HepG2 (cell line): ENCODE measurements around the gene PLIN1. TPM values are rescaled to one million over a fixed set of nuclear protein-coding genes. Genes with fewer than 3 reads are reported as not detected.

Experiments used
- ARNTL ChIP-seq: sonication (generic); formaldehyde crosslinking; IDR thresholded peaks from 2 replicates; pipeline ENCODE4 v1.4.0; 2020; ENCODE audit warnings: mild to moderate bottlenecking, missing genetic modification reagents
- DPF2 ChIP-seq: sonication (generic); formaldehyde crosslinking; IDR thresholded peaks from 2 replicates; pipeline ENCODE4 v1.4.0; 2020; ENCODE audit warnings: mild to moderate bottlenecking, low read depth, missing genetic modification reagents, borderline replicate concordance
- EEA1 ChIP-seq: sonication (generic); formaldehyde crosslinking; IDR thresholded peaks from 2 replicates; pipeline ENCODE4 v1.5.1; 2020; ENCODE audit warnings: mild to moderate bottlenecking, missing genetic modification reagents, borderline replicate concordance
- FOXO1 ChIP-seq: sonication (generic); formaldehyde crosslinking; IDR thresholded peaks from 2 replicates; pipeline ENCODE4 v1.4.0; 2020; ENCODE audit warnings: missing genetic modification reagents
- ZFP62 ChIP-seq: sonication (generic); formaldehyde crosslinking; IDR thresholded peaks from 2 replicates; pipeline ENCODE4 v1.4.0; 2020; ENCODE audit warnings: missing genetic modification reagents
- ZNF232 ChIP-seq: sonication (generic); formaldehyde crosslinking; IDR thresholded peaks from 2 replicates; pipeline ENCODE4 v1.4.0; 2020; ENCODE audit warnings: missing genetic modification reagents, borderline replicate concordance
- ZNF274 ChIP-seq: sonication (generic); formaldehyde crosslinking; IDR thresholded peaks from 2 replicates; pipeline ENCODE4 v1.5.1; 2020; ENCODE audit warnings: mild to moderate bottlenecking, missing genetic modification reagents
- polyA plus RNA-seq, 8 experiments: library from polyadenylated mRNA; depleted of rRNA in 3 of 8; stranded (reverse) in 7 of 8; unstranded in 1 of 8; fragments of >200 nt; fragmentation: Illumina TruSeq in 4 of 8; extraction: Trizol in 4 of 8; gene quantifications; 2 replicates each; pipeline versions ENCODE4 v1.2.1 to v1.2.3, GENCODE V29; 2011 to 2016; ENCODE audit warnings: low read depth in 4 of 8, missing spikeins in 1 of 8, mixed read lengths in 1 of 8; ENCODE audit not compliant: insufficient read depth in 1 of 8
- total RNA-seq, 5 experiments: library from RNA; depleted of rRNA; stranded (reverse); fragments of >200 nt; fragmentation: Illumina TruSeq; extraction: Trizol; gene quantifications; 2 replicates each; pipeline ENCODE4 v1.2.3, GENCODE V29; 2016; ENCODE audit warnings: low read depth in 1 of 5
- TF ChIP-seq, protein P1 (sequence below): sonication (generic); formaldehyde crosslinking; conservative IDR thresholded peaks from 2 replicates; pipeline ENCODE4 v1.4.0; 2020; ENCODE audit warnings: missing genetic modification reagents
- TF ChIP-seq, protein P2 (sequence below): IDR thresholded peaks from 2 replicates; pipeline ENCODE4 v1.6.1; 2016; ENCODE audit warnings: low read depth, missing genetic modification reagents, missing compliant biosample characterization
- TF ChIP-seq, protein P3 (sequence below), 2 experiments: sonication (generic) in 1 of 2; formaldehyde crosslinking in 1 of 2; IDR thresholded peaks; 2 replicates each; pipeline versions ENCODE4 v1.4.0 to v1.6.1; 2018 to 2020; ENCODE audit warnings: missing genetic modification reagents in 2 of 2, borderline replicate concordance in 1 of 2, low read depth in 1 of 2, mild to moderate bottlenecking in 1 of 2, missing biosample characterization in 1 of 2
- TF ChIP-seq, protein P4 (sequence below): IDR thresholded peaks from 2 replicates; pipeline ENCODE4 v1.6.1; 2016; ENCODE audit warnings: low read depth
- TF ChIP-seq, protein P5 (sequence below): IDR thresholded peaks from 2 replicates; pipeline ENCODE4 v1.6.1; 2016
- TF ChIP-seq, protein P6 (sequence below): IDR thresholded peaks from 2 replicates; pipeline ENCODE4 v1.6.1; 2016; ENCODE audit warnings: missing compliant biosample characterization, missing genetic modification reagents, borderline replicate concordance

Gene PLIN1
- total and polyA plus RNA-seq, 2 of the 13 experiments (the other 11 are each of a cell fraction or from before 2014, with no cell fraction given): 0.74 to 1.2 TPM

DNA sequence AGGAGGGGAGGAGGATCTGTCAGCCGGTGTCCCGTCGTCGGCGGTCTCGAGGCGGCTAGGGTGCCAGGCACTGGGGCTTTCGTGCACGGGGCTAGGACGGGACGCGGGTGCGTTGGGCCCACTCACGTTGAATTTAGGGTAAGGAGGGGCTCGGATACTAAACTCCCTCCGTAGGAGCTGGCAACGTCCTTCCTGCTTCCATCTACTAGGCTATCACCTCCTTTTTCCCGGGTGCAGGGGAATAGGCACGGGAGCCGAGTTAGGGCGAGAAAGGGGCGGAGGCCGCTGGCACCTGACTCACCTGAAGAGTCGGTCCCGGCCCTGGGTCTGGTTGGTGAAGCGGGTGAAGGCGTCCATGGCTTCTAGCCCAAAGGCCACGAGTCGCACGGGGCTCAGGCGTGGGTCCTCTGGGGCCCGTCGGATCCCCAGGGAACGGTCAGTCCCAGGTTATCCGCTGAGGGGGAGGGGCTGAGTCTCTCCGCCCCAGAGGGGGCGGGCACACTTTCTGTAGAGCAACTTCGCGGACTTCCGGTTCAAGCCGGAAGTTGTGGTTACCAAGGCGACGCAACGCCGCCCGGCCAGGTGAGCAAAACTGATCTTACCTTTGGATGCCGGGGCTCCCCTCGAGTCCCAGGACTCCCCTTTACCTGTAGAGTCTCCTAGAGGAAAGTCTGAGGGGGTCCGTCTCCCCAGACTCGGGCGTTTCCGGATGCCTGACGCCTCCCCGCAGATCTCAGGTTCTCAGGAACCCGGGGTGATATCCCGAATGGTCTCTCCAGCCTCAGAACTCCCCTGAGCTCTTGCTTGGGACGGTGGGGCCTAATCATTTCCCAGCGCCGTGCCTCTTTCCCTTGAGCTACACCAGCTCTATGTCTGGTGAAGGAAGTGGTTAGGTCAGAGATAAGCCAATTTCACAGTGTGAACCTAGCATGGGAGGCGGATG is 11.4 kb upstream of the PLIN1 start, which contains the start of the genes PEX11A and WDR93 (continued):
- TF ChIP-seq, protein P1, sequence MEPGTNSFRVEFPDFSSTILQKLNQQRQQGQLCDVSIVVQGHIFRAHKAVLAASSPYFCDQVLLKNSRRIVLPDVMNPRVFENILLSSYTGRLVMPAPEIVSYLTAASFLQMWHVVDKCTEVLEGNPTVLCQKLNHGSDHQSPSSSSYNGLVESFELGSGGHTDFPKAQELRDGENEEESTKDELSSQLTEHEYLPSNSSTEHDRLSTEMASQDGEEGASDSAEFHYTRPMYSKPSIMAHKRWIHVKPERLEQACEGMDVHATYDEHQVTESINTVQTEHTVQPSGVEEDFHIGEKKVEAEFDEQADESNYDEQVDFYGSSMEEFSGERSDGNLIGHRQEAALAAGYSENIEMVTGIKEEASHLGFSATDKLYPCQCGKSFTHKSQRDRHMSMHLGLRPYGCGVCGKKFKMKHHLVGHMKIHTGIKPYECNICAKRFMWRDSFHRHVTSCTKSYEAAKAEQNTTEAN: no peak
- no peak for TF ChIP-seq DPF2 (CRISPR knock-in tag)
- TF ChIP-seq, protein P2, sequence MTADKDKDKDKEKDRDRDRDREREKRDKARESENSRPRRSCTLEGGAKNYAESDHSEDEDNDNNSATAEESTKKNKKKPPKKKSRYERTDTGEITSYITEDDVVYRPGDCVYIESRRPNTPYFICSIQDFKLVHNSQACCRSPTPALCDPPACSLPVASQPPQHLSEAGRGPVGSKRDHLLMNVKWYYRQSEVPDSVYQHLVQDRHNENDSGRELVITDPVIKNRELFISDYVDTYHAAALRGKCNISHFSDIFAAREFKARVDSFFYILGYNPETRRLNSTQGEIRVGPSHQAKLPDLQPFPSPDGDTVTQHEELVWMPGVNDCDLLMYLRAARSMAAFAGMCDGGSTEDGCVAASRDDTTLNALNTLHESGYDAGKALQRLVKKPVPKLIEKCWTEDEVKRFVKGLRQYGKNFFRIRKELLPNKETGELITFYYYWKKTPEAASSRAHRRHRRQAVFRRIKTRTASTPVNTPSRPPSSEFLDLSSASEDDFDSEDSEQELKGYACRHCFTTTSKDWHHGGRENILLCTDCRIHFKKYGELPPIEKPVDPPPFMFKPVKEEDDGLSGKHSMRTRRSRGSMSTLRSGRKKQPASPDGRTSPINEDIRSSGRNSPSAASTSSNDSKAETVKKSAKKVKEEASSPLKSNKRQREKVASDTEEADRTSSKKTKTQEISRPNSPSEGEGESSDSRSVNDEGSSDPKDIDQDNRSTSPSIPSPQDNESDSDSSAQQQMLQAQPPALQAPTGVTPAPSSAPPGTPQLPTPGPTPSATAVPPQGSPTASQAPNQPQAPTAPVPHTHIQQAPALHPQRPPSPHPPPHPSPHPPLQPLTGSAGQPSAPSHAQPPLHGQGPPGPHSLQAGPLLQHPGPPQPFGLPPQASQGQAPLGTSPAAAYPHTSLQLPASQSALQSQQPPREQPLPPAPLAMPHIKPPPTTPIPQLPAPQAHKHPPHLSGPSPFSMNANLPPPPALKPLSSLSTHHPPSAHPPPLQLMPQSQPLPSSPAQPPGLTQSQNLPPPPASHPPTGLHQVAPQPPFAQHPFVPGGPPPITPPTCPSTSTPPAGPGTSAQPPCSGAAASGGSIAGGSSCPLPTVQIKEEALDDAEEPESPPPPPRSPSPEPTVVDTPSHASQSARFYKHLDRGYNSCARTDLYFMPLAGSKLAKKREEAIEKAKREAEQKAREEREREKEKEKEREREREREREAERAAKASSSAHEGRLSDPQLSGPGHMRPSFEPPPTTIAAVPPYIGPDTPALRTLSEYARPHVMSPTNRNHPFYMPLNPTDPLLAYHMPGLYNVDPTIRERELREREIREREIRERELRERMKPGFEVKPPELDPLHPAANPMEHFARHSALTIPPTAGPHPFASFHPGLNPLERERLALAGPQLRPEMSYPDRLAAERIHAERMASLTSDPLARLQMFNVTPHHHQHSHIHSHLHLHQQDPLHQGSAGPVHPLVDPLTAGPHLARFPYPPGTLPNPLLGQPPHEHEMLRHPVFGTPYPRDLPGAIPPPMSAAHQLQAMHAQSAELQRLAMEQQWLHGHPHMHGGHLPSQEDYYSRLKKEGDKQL (CRISPR knock-in tag): no peak
- TF ChIP-seq, protein P3, sequence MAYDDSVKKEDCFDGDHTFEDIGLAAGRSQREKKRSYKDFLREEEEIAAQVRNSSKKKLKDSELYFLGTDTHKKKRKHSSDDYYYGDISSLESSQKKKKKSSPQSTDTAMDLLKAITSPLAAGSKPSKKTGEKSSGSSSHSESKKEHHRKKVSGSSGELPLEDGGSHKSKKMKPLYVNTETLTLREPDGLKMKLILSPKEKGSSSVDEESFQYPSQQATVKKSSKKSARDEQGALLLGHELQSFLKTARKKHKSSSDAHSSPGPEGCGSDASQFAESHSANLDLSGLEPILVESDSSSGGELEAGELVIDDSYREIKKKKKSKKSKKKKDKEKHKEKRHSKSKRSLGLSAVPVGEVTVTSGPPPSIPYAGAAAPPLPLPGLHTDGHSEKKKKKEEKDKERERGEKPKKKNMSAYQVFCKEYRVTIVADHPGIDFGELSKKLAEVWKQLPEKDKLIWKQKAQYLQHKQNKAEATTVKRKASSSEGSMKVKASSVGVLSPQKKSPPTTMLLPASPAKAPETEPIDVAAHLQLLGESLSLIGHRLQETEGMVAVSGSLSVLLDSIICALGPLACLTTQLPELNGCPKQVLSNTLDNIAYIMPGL (CRISPR knock-in tag; IDR thresholded peaks at IDR 0.05; ENCODE audit: borderline replicate concordance in 1 of 2, low read depth in 1 of 2): peak; percentile 59; a peak in 3 of 4 replicates
- TF ChIP-seq ZNF274: peak; percentile 80
- TF ChIP-seq ARNTL: peak; percentile 39; the same call in 1 of the 2 replicates
- no peak for TF ChIP-seq ZFP62 (CRISPR knock-in tag)
- no peak for TF ChIP-seq ZNF232 (CRISPR knock-in tag)
- TF ChIP-seq FOXO1: no peak
- TF ChIP-seq, protein P4, sequence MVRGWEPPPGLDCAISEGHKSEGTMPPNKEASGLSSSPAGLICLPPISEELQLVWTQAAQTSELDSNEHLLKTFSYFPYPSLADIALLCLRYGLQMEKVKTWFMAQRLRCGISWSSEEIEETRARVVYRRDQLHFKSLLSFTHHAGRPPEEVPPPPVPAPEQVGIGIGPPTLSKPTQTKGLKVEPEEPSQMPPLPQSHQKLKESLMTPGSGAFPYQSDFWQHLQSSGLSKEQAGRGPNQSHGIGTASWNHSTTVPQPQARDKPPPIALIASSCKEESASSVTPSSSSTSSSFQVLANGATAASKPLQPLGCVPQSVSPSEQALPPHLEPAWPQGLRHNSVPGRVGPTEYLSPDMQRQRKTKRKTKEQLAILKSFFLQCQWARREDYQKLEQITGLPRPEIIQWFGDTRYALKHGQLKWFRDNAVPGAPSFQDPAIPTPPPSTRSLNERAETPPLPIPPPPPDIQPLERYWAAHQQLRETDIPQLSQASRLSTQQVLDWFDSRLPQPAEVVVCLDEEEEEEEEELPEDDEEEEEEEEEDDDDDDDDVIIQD: no peak
- peak; percentile 85; the same call in 1 of the 2 replicates for TF ChIP-seq EEA1 (CRISPR knock-in tag)
- TF ChIP-seq, protein P5, sequence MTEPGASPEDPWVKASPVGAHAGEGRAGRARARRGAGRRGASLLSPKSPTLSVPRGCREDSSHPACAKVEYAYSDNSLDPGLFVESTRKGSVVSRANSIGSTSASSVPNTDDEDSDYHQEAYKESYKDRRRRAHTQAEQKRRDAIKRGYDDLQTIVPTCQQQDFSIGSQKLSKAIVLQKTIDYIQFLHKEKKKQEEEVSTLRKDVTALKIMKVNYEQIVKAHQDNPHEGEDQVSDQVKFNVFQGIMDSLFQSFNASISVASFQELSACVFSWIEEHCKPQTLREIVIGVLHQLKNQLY (CRISPR knock-in tag): peak; percentile 79
- TF ChIP-seq, protein P6, sequence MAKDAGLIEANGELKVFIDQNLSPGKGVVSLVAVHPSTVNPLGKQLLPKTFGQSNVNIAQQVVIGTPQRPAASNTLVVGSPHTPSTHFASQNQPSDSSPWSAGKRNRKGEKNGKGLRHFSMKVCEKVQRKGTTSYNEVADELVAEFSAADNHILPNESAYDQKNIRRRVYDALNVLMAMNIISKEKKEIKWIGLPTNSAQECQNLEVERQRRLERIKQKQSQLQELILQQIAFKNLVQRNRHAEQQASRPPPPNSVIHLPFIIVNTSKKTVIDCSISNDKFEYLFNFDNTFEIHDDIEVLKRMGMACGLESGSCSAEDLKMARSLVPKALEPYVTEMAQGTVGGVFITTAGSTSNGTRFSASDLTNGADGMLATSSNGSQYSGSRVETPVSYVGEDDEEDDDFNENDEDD (CRISPR knock-in tag): no peak
